NCI-H82 (cell line): ENCODE results near the gene PTCHD1.

Experiments
- DNase-seq: peaks from one replicate; lab custom pipeline; 2025; lab: John Stamatoyannopoulos, UW

PTCHD1 gene

GRCh38 chrX:23398570-23398969 is 63.9 kb downstream of the PTCHD1 start:
- no peak for DNase-seq

DNA sequence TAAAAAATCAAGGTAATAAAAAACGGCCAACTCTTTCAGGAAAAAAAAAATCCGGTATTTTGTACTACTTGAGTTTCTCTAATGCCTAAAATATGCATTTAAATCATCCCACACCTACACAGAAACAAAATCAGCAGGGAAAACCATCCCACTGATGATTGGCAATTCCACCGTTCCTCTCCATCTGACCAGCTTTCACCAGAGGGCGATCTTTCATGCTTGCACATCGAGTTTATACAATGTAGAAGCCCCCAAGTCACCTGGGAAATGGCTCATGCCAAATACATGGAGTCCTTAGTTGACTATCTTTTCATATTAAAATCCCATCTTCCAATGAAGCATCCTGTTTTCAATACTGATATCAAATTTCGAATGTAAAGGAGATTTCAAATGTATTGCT is 69.2 kb downstream of the PTCHD1 start:
- peak; percentile 27 for DNase-seq

DNA sequence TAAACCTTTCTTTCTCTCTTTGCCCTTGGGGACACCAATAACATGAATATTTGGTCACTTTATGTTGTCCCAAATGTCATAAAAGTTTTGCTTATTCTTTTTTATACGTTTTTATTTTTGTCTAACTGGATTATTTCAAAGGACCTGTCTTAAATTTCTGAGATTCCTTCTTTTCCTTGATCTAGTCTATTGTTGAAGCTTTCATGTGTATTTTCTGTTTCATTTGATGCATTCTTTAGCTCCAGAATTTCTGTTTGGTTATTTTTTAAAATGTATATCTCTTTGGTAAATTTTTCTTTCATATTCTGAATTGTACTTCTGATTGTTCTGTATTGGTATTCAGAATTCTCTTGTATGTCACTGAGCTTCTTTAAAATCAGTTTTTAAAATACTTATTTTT is 88.3 kb downstream of the PTCHD1 start:
- no peak for DNase-seq

DNA sequence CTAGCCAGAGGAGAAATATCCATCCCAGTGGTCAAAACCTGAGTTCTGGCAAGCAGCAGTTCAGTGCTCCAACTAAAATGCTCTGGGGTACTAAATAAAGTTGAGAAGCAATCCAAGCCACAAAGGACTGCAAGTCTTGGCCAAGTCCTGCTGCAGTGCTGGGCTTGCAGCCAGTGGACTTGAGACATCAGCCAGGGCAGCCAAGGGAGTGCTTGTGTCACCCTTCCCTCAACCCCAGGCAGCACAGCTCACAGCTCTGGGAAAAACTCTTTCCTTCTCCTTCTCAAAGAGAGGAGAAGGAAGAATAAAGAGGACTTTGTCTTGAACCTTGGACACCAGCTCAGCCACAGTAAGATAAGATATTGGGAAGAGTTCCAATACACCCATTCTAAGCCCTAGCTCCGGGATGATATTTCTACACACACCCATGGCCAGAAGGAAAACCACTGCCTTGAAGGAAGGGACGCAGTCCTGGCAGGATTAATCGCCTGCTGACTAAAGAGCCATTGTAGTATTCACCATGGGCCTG is 99.8 kb downstream of the PTCHD1 start:
- DNase-seq: no peak

GRCh38 chrX:23435108-23435507 is 100.5 kb downstream of the PTCHD1 start:
- no peak for DNase-seq

- DNase-seq: peak; percentile 23
These were observed 100.9 kb downstream of the PTCHD1 start for GRCh38 chrX:23435575-23435974.

DNA sequence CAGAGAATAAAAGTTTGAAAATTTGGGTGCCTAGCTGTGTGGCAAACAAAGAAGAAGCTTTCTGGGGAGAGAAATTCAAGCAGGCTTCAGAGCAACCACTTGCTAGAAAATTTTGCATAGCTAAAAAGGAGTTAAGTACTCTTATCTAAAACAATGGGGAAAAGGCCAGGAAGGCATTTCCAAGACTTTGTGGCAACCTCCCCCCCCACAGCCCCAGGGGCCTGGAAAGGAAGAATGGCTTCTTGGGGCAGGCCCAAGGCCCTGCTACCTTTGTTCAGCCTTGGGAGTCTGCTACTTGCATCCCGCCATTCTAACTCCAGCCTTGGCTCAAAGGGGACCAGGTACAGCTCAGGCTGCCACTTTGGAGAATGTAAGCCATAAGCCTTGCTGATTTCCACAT is 102.2 kb downstream of the PTCHD1 start:
- DNase-seq: no peak

- no peak for DNase-seq
These were observed 116.6 kb downstream of the PTCHD1 start for GRCh38 chrX:23451266-23451665.
